GM23248 (cell line): ENCODE data around the gene RPAP2.

Experiments used
- EZH2 ChIP-seq: fragments of 200-600 bp; sonication (generic); IDR thresholded peaks from 2 replicates; pipeline ENCODE4 v1.6.1; 2018; ENCODE audit warnings: antibody characterized with exemption, mild to moderate bottlenecking; ENCODE audit not compliant: insufficient read depth, poor library complexity, severe bottlenecking
- EZH2phosphoT487 ChIP-seq: fragments of 200-600 bp; sonication (generic); IDR thresholded peaks from 2 replicates; pipeline ENCODE4 v1.6.1; 2018; ENCODE audit warnings: antibody characterized with exemption, moderate library complexity, mild to moderate bottlenecking, low read depth; ENCODE audit not compliant: insufficient read depth

DNA sequence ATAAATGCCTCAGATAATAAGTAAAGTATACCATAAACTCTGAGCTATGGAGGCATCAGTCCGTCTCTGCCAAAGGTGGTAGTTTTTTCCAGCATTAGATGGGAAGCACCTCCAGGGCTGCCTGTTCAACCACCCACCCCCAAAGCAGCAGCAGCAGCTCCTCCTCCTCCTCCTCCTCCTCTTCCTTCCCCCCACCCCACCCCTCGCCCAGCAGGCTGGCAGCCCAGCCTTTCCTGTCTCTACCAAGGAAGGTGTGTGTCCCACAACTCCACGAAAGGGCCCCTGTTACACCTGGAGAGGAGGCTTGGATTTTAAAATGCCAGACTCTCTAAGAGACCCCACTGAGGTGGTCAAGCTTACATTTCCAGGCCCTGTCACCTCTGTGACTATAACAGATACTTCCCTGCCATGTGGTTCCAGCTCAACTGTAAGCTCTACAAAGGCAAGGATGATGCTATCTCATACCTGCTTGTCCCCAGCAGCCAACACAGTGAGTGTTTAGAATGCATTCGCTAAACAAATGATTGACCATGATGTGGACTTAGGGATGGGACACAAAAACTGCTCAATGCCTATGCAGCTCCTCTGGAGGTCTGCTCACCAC lies 111.2 kb downstream of the RPAP2 start:
- no peak for TF ChIP-seq EZH2
- no peak for TF ChIP-seq EZH2phosphoT487
